ENCODE data around the gene LYPD6B.

The LYPD6B gene

GRCh38 chr2:149038442-149039212 is at the start of gene LYPD6B:
LYPD6B (plus strand) TSS chr2:149038699; CDS start chr2:149130949, 92,250 bp downstream.
- H3K9ac ChIP-seq (ENCODE audit: low read depth, low read length) = peak within 1 kb of the TSS; percentile 49
- H3K27ac ChIP-seq (ENCODE audit: low read depth, low read length) = no peak within 1 kb of the TSS
- peaks cover 8% of the 10 kb centered on the region; the same call in 1 of the 2 replicates for H3K4me1 ChIP-seq (ENCODE audit: control insufficient read depth, insufficient read depth, low read length)
- H3K36me3 ChIP-seq (ENCODE audit: control insufficient read depth, insufficient read depth, low read length) = no peaks in the 10 kb centered on the region
- H3K27me3 ChIP-seq (ENCODE audit: control insufficient read depth, insufficient read depth, low read length) = peaks cover 29% of the 10 kb centered on the region
- peak within 1 kb of the TSS; percentile 68 for H3K4me3 ChIP-seq (ENCODE audit: low read depth, low read length)
- no peaks in the 10 kb centered on the region for H3K9me3 ChIP-seq (ENCODE audit: control insufficient read depth, insufficient read depth, low read length)

- Histone ChIP-seq H3K4me3 (ENCODE audit: low read depth, low read length) (no peak overlapping the region), H3K9ac (ENCODE audit: low read depth, low read length) (no peak overlapping the region), H3K27ac (ENCODE audit: low read depth, low read length) (no peak overlapping the region), H3K27me3 (ENCODE audit: control insufficient read depth, insufficient read depth, low read length) (no peaks in the 10 kb centered on the region), H3K9me3 (ENCODE audit: control insufficient read depth, insufficient read depth, low read length) (no peaks in the 10 kb centered on the region), H3K4me1 (ENCODE audit: control insufficient read depth, insufficient read depth, low read length) (no peaks in the 10 kb centered on the region), H3K36me3 (ENCODE audit: control insufficient read depth, insufficient read depth, low read length) (peaks cover 74% of the 10 kb centered on the region)
These were observed 48.5 kb upstream of the LYPD6B start for GRCh38 chr2:148989882-148990493.

DNA sequence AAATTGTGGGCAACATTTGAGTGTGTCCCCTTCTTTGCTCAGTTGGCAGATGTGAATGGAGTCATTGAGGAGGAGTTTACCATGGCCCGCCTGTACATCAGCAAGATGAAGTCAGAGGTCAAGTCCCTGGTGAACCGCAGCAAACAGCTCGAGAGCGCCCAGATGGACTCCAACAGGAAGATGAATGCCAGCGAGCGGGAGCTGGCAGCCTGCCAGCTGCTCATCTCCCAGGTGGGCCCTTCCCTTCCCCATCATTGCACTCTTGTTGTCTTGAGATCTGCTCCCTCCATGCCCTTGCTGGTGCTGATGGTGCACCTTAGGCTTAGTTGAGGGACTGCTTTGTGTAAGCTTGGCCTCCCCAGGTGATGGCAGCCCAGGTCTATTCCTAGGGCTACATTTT is 47.5 kb upstream of the LYPD6B start:
- Histone ChIP-seq H3K9ac (ENCODE audit: low read depth, low read length) (no peak overlapping the region), H3K9me3 (ENCODE audit: control insufficient read depth, insufficient read depth, low read length) (no peaks in the 10 kb centered on the region), H3K27ac (ENCODE audit: low read depth, low read length) (no peak overlapping the region), H3K27me3 (ENCODE audit: control insufficient read depth, insufficient read depth, low read length) (no peaks in the 10 kb centered on the region), H3K4me3 (ENCODE audit: low read depth, low read length) (no peak overlapping the region), H3K4me1 (ENCODE audit: control insufficient read depth, insufficient read depth, low read length) (no peaks in the 10 kb centered on the region), H3K36me3 (ENCODE audit: control insufficient read depth, insufficient read depth, low read length) (peaks cover 68% of the 10 kb centered on the region)

DNA sequence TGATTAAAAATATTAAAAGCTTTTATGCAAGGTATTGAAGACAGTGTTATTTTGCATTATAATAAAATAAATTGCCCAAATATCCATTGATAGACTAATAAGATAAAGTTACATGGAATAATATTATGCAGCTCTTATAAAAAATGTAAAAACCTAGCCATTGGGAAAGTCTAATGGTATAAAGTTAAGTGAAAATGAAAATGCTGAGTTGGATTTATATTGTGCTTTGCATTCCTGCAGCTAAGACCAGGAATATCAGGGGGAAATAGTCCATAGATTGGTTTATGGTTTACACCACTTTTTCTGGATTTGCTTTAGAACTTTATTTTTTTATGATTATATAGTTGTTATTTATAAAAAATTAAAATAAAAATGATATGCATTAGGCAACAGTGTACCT is 46.1 kb upstream of the LYPD6B start:
- Histone ChIP-seq H3K9ac (ENCODE audit: low read depth, low read length) (no peak overlapping the region), H3K27me3 (ENCODE audit: control insufficient read depth, insufficient read depth, low read length) (no peaks in the 10 kb centered on the region), H3K27ac (ENCODE audit: low read depth, low read length) (no peak overlapping the region), H3K4me1 (ENCODE audit: control insufficient read depth, insufficient read depth, low read length) (no peaks in the 10 kb centered on the region), H3K36me3 (ENCODE audit: control insufficient read depth, insufficient read depth, low read length) (peaks cover 70% of the 10 kb centered on the region), H3K4me3 (ENCODE audit: low read depth, low read length) (no peak overlapping the region), H3K9me3 (ENCODE audit: control insufficient read depth, insufficient read depth, low read length) (no peaks in the 10 kb centered on the region)

DNA sequence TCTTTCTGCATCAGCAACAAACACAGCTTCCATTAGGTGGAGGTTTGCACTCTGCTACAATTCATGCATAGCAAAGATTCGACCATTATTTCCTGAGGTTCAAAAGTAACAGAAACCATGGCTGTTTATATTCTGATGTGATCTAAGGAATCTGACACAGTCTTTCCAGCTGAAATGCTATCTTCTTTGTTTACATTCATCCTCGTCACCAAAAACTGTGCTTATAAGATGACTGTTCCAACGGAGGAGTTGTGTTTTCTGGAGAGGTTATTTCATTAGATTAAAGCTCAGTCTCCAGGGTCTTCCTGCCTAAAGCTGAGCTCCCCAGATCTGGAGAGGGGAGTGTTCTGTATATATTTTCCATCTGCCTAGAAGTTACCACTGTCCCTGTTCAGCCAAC is 45.1 kb upstream of the LYPD6B start:
- no peak overlapping the region for H3K9ac ChIP-seq (ENCODE audit: low read depth, low read length)
- no peak overlapping the region for H3K27ac ChIP-seq (ENCODE audit: low read depth, low read length)
- peaks cover 69% of the 10 kb centered on the region for H3K36me3 ChIP-seq (ENCODE audit: control insufficient read depth, insufficient read depth, low read length)
- H3K4me1 ChIP-seq (ENCODE audit: control insufficient read depth, insufficient read depth, low read length) = peaks cover under 1% of the 10 kb centered on the region; the same call in 1 of the 2 replicates
- H3K9me3 ChIP-seq (ENCODE audit: control insufficient read depth, insufficient read depth, low read length) = no peaks in the 10 kb centered on the region
- H3K27me3 ChIP-seq (ENCODE audit: control insufficient read depth, insufficient read depth, low read length) = no peaks in the 10 kb centered on the region
- no peak overlapping the region for H3K4me3 ChIP-seq (ENCODE audit: low read depth, low read length)

- H3K27ac ChIP-seq (ENCODE audit: low read depth, low read length) = no peak overlapping the region
These were observed 44.2 kb upstream of the LYPD6B start for GRCh38 chr2:148994341-148994740.

DNA sequence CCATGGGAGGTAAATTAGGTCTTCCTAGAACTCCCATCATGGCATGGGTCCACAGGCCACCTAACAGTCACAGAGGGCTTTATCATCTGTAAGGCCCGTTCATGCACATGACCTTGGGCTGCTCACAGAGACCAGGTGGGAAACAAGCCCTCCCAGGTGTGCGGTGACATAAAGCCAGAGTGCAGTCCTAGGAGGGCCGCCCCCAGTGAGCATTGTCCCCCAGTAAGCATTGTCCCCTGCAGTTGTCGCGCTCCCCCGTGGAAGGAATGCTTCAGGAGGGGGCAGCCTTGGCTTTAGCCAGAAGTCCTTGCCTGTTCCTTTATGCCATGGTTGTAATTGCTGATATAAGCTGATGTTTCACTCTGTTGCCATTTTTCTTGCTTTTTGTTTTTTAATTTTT is 41.7 kb upstream of the LYPD6B start:
- no peak overlapping the region for H3K27ac ChIP-seq (ENCODE audit: low read depth, low read length)
- H3K9me3 ChIP-seq (ENCODE audit: control insufficient read depth, insufficient read depth, low read length) = no peaks in the 10 kb centered on the region
- no peak overlapping the region for H3K9ac ChIP-seq (ENCODE audit: low read depth, low read length)
- H3K4me3 ChIP-seq (ENCODE audit: low read depth, low read length) = no peak overlapping the region
- no peaks in the 10 kb centered on the region for H3K27me3 ChIP-seq (ENCODE audit: control insufficient read depth, insufficient read depth, low read length)
- peaks cover 29% of the 10 kb centered on the region for H3K4me1 ChIP-seq (ENCODE audit: control insufficient read depth, insufficient read depth, low read length)
- H3K36me3 ChIP-seq (ENCODE audit: control insufficient read depth, insufficient read depth, low read length) = peaks cover 64% of the 10 kb centered on the region

More at GRCh38 chr2:148994341-148994740, 44.2 kb upstream of the LYPD6B start:
- Histone ChIP-seq H3K36me3 (ENCODE audit: control insufficient read depth, insufficient read depth, low read length) (peaks cover 68% of the 10 kb centered on the region), H3K9ac (ENCODE audit: low read depth, low read length) (no peak overlapping the region), H3K27me3 (ENCODE audit: control insufficient read depth, insufficient read depth, low read length) (no peaks in the 10 kb centered on the region), H3K9me3 (ENCODE audit: control insufficient read depth, insufficient read depth, low read length) (no peaks in the 10 kb centered on the region), H3K4me3 (ENCODE audit: low read depth, low read length) (no peak overlapping the region), H3K4me1 (ENCODE audit: control insufficient read depth, insufficient read depth, low read length) (peaks cover 9% of the 10 kb centered on the region)

DNA sequence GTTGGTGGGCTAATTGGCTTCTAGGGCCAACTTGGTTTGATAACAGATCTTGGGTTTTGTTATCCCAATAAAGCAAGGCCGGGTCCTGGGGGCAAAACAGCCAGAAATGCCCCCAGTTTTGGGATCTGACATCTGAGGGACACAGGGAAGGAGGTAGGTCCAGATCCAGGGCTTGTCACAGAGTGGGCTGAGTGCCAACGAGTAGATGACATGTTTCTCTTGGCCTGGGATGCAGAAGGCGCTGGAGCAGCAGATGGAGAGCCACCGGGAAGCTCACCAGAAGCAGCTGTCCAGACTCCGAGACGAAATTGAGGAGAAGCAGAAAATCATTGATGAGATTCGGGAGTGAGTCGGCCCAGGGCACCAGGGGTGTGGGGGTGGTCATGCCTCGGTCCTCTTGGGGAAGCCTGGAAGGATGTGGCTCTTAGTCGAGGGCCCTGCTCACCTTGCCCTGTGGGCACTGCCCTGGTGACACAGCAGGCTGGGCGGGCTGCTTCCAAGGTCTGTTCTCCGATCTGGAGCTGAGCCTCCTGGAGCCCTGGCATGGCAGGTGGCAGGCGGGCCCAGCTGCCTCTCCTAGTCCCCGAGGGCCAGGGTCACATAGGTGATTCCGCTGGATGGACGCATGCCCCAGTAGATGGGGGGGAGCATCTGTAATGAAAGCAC is 40.2 kb upstream of the LYPD6B start:
- Histone ChIP-seq H3K36me3 (ENCODE audit: control insufficient read depth, insufficient read depth, low read length) (peaks cover 65% of the 10 kb centered on the region), H3K9ac (ENCODE audit: low read depth, low read length) (no peak overlapping the region), H3K27me3 (ENCODE audit: control insufficient read depth, insufficient read depth, low read length) (no peaks in the 10 kb centered on the region), H3K4me3 (ENCODE audit: low read depth, low read length) (no peak overlapping the region), H3K9me3 (ENCODE audit: control insufficient read depth, insufficient read depth, low read length) (peaks cover 12% of the 10 kb centered on the region), H3K27ac (ENCODE audit: low read depth, low read length) (no peak overlapping the region), H3K4me1 (ENCODE audit: control insufficient read depth, insufficient read depth, low read length) (peaks cover 29% of the 10 kb centered on the region)

DNA sequence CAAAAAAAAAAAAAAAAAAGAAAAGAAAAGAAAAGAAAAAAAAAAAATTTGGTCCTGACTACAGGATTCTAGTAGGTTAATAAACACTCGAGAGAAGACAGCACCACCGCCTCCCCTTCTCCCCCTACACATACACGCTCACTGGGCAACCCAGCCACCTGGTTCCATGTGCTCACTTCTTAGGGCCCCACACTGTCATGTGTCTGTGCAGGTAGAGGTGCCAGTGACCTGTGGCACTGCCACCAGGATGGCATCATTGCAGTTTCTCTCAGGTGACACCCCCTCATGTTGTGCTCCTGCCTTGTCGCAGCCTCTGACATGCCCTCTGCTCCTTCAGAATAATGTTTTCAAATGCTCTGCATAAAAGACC is 39.7 kb upstream of the LYPD6B start:
- Histone ChIP-seq H3K9ac (ENCODE audit: low read depth, low read length) (no peak overlapping the region), H3K27ac (ENCODE audit: low read depth, low read length) (peak overlapping the region; percentile 59)

DNA sequence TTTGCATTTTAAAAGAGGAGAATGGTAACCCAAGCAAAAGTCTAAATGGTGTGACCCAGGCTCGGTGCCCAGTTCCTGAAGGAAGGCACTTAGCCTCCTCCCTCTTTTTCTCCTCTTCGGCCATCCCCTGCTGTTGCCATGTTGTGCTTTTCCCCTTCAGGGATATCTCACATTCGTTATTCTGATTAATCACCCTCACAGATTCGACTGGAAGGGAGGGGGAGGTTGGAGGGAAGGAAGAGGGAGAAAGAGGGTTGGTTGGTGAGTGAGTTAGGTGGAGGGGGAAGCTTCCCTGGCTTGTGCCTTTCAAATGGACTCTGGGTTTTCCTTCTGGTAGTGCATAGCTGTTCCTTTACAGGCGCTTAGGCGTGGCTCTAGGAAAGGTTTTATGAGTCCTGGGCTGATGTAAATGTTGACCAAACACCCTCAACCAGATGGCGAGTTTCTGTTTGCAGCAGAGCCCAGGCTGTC is 39.0 kb upstream of the LYPD6B start:
- H3K9me3 ChIP-seq (ENCODE audit: control insufficient read depth, insufficient read depth, low read length) = peaks cover 12% of the 10 kb centered on the region
- H3K4me1 ChIP-seq (ENCODE audit: control insufficient read depth, insufficient read depth, low read length) = peaks cover 29% of the 10 kb centered on the region
- H3K27me3 ChIP-seq (ENCODE audit: control insufficient read depth, insufficient read depth, low read length) = no peaks in the 10 kb centered on the region
- H3K4me3 ChIP-seq (ENCODE audit: low read depth, low read length) = peak overlapping the region; percentile 27
- peaks cover 65% of the 10 kb centered on the region for H3K36me3 ChIP-seq (ENCODE audit: control insufficient read depth, insufficient read depth, low read length)
- peak overlapping the region; percentile 17; the same call in 1 of the 2 replicates for H3K9ac ChIP-seq (ENCODE audit: low read depth, low read length)
- H3K27ac ChIP-seq (ENCODE audit: low read depth, low read length) = peak overlapping the region; percentile 59

More for the DNA sequence above, 39.7 kb upstream of the LYPD6B start:
- Histone ChIP-seq H3K4me3 (ENCODE audit: low read depth, low read length) (no peak overlapping the region), H3K36me3 (ENCODE audit: control insufficient read depth, insufficient read depth, low read length) (peaks cover 65% of the 10 kb centered on the region), H3K4me1 (ENCODE audit: control insufficient read depth, insufficient read depth, low read length) (peaks cover 29% of the 10 kb centered on the region), H3K9me3 (ENCODE audit: control insufficient read depth, insufficient read depth, low read length) (peaks cover 12% of the 10 kb centered on the region), H3K27me3 (ENCODE audit: control insufficient read depth, insufficient read depth, low read length) (no peaks in the 10 kb centered on the region)
